Activated CD8-positive, alpha-beta T cell treated with anti-CD3 and anti-CD28 coated beads for 36 hours (primary cell): Measurements from ENCODE around the gene CCDC90B. TPM values are rescaled to one million over a fixed set of nuclear protein-coding genes. Genes with fewer than 3 reads are reported as not detected.
A peak's percentile ranks its signal among the peaks of the same experiment; 100 is the strongest.
"Not testable (repeated sequence)": the region's sequence is repeated elsewhere in the genome, so short reads cannot be mapped to it uniquely, and the experiment has no call there.

Experiments used
- ATAC-seq: fragments of 200-7000 bp; cut with Tn5 transposase; one replicate; pipeline ENCODE4 v1.10.0; 2021; ENCODE audit warnings: mild to moderate bottlenecking, moderate library complexity
- CTCF ChIA-PET: fragments of 350-600 bp; sonication (Branson Sonifier 250); formaldehyde crosslinking; loops from one replicate; lab custom pipeline; 2021; ENCODE audit warnings: antibody characterized with exemption; lab: Charles Lee
- POLR2A ChIA-PET: fragments of 350-600 bp; sonication (Branson Sonifier 250); formaldehyde crosslinking; loops from one replicate; lab custom pipeline; 2021; ENCODE audit warnings: antibody characterized with exemption; lab: Charles Lee
- DNase-seq: peaks from one replicate; pipeline ENCODE4 v3.0.0-alpha.2; 2020
- H3K27ac Mint-ChIP-seq: one replicate; pipeline ENCODE4 v1.8.0; 2021; ENCODE audit warnings: mild to moderate bottlenecking, mixed read lengths
- H3K27me3 Mint-ChIP-seq: one replicate; pipeline ENCODE4 v1.8.0; 2021; ENCODE audit warnings: mixed read lengths
- H3K36me3 Mint-ChIP-seq: one replicate; pipeline ENCODE4 v1.8.0; 2021; ENCODE audit warnings: low read depth, mixed read lengths
- H3K4me1 Mint-ChIP-seq: one replicate; pipeline ENCODE4 v1.8.0; 2021; ENCODE audit warnings: low read depth, mixed read lengths
- H3K4me3 Mint-ChIP-seq: one replicate; pipeline ENCODE4 v1.8.0; 2021; ENCODE audit warnings: mild to moderate bottlenecking, moderate library complexity, mixed read lengths
- H3K9me3 Mint-ChIP-seq: one replicate; pipeline ENCODE4 v1.8.0; 2021; ENCODE audit warnings: mixed read lengths
- intact Hi-C: fragments of 100-400 bp; cut with micrococcal nuclease; formaldehyde crosslinking; loops from one replicate; pipeline ENCODE4 v1.10.0; 2022
- total RNA-seq, 2 experiments: library from RNA; stranded (reverse); gene quantifications; one replicate each; pipeline ENCODE4 v1.2.3, GENCODE V29; 2021
- TF ChIP-seq, protein P1 (sequence below): fragments of 200-600 bp; IDR thresholded peaks from one replicate; pipeline ENCODE4 v1.8.0; 2022; ENCODE audit warnings: antibody characterized with exemption, mild to moderate bottlenecking

Gene CCDC90B
- total RNA-seq, 2 experiments from 2014 or later: 23.2 to 25.1 TPM

DNA sequence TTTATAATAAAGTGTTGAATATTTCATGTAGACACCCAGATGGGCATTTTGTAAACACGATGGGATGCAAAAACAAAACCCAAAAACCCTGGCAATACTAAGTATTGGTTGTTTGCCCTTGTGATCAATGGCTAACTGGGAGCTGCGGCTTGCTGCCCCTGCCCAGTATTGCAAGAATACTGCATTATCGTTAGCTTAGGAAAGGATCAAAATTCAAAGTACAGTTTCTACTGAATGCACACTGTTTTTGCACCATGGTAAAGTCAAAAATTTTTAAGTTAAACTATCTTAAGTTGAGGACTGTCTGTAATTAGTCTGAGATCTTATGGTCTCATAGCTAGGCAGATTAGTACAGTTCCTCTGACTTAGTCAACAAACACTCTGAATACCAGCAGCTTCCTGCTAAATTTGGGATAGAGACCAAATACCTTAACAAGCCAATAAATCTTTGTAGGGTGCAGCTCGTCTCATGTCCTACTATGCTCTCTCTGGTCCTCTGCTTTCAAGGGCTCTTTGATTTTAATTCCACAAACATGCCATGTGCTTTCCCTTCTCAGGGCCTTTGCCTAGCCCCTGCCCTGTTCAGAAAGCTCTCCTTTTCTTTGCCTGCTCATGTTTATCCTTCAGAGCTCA, 4.0 kb downstream of the CCDC90B start:
- ChIA-PET POLR2A (interaction anchor here (0.6 to 1.1 kb wide), 2 partner anchors 96 to 381 kb away, joined by 3 read pairs; partner anchors contain the start of gene DDIAS), CTCF (interaction anchor here (0.6 to 3.5 kb wide), 5 partner anchors 9 to 538 kb away, joined by 3 to 16 read pairs (median 3); no protein-coding TSS in a partner anchor)
- peaks cover 1% of the 10 kb centered on the region for H3K9me3 Mint-ChIP-seq
- H3K4me1 Mint-ChIP-seq: peaks cover 28% of the 10 kb centered on the region
- TF ChIP-seq, protein P1, sequence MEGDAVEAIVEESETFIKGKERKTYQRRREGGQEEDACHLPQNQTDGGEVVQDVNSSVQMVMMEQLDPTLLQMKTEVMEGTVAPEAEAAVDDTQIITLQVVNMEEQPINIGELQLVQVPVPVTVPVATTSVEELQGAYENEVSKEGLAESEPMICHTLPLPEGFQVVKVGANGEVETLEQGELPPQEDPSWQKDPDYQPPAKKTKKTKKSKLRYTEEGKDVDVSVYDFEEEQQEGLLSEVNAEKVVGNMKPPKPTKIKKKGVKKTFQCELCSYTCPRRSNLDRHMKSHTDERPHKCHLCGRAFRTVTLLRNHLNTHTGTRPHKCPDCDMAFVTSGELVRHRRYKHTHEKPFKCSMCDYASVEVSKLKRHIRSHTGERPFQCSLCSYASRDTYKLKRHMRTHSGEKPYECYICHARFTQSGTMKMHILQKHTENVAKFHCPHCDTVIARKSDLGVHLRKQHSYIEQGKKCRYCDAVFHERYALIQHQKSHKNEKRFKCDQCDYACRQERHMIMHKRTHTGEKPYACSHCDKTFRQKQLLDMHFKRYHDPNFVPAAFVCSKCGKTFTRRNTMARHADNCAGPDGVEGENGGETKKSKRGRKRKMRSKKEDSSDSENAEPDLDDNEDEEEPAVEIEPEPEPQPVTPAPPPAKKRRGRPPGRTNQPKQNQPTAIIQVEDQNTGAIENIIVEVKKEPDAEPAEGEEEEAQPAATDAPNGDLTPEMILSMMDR: no peak
- H3K27ac Mint-ChIP-seq: no peak overlapping the region
- peaks cover 14% of the 10 kb centered on the region for H3K36me3 Mint-ChIP-seq
- intact Hi-C loops: no loop called here
- ATAC-seq (no peak), DNase-seq (no peak)
- no peaks in the 10 kb centered on the region for H3K27me3 Mint-ChIP-seq
- no peak overlapping the region for H3K4me3 Mint-ChIP-seq

DNA sequence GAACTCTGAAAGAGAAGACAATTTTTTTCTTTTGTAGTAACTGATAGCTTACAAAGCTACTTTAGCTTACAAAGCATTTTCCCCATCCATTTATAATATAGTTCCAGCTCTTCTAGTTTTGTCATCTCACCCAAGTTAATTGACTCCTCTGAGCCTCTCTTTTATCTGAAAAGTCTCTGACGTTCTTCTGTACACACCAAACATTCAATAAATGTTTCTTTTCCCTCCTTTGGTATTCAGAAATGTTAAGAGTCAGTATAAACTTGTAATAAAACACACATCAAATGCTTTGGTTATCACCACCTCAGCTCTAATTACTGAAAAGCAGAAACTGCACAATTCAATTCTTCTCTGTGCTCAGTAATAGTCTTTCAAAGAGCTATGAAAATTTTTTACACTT, 5.9 kb downstream of the CCDC90B start:
- Mint-ChIP-seq H3K4me1 (peaks cover 23% of the 10 kb centered on the region), H3K27ac (no peak overlapping the region), H3K4me3 (no peak overlapping the region), H3K27me3 (no peaks in the 10 kb centered on the region), H3K9me3 (no peaks in the 10 kb centered on the region), H3K36me3 (peaks cover 18% of the 10 kb centered on the region)
- TF ChIP-seq, protein P1: no peak
- DNase-seq (no peak), ATAC-seq (no peak)
- intact Hi-C loops: no loop called here
- CTCF ChIA-PET: interaction anchor here (0.6 kb wide), 1 partner anchor 12 kb away, joined by 4 read pairs; no protein-coding TSS in a partner anchor
- POLR2A ChIA-PET: no interaction called here

DNA sequence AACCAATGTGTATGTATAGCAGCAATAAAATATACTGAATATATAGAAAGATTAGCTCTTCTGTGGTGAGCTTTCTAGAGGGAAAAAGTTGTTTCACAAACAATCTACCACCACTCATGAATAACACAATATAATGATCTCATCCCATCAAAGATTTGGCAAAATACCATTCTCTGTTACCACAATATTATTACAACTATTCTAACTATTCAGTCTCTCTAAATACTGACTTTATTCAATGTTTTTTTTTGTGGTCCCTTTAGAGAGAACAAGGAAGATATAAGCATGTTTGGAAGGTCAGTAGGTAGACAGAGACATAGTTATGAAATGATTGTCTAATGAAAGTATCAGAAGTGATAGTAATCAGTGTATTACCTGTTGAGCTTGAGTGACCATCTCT, 7.8 kb downstream of the CCDC90B start:
- DNase-seq (no peak), ATAC-seq (no peak)
- H3K9me3 Mint-ChIP-seq: no peaks in the 10 kb centered on the region
- ChIA-PET CTCF (interaction anchor here (1.0 to 1.5 kb wide), 2 partner anchors 15 to 29 kb away, joined by 4 read pairs; no protein-coding TSS in a partner anchor), POLR2A (no interaction called here)
- peaks cover 13% of the 10 kb centered on the region for H3K36me3 Mint-ChIP-seq
- H3K27me3 Mint-ChIP-seq: no peaks in the 10 kb centered on the region
- H3K4me3 Mint-ChIP-seq: no peak overlapping the region
- TF ChIP-seq, protein P1: no peak
- H3K27ac Mint-ChIP-seq: no peak overlapping the region
- peaks cover 13% of the 10 kb centered on the region for H3K4me1 Mint-ChIP-seq
- intact Hi-C loops: no loop called here

DNA sequence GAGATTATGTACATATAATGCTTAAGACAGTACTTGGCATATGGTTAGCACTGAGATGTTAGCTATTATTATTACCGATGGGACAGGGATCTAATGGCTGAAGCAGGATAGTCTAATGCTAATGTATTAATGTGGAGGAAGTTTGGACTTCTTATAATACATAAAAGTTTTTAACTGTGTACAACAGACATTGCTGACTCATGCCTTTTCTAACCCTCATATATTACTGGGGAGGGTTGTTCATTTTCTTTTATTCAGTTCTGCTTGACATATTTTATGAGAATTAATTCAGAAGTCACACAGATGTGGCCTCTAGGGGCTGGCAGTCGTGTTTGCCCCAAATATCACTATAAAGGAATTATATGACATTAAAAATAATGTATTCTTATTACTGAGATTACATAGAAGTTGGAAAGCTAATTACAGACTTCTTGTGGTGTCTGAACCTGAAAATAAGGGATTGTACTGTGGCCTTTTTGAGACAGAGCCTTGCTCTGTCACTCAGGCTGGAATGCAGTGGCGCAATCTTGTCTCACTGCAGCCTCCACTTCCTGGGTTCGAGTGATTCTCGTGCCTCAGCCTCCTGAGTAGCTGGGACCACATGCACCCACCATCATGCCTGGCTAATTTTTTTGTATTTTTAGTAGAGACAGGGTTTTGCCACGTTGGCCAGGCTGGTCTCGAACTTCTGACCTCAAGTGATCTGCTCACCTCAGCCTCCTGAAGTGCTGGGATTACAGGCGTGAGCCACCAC, 10.1 kb downstream of the CCDC90B start:
- TF ChIP-seq, protein P1: no peak
- Mint-ChIP-seq H3K9me3 (no peaks in the 10 kb centered on the region), H3K27ac (no peak overlapping the region), H3K36me3 (peaks cover 29% of the 10 kb centered on the region), H3K4me1 (peaks cover 15% of the 10 kb centered on the region), H3K4me3 (no peak overlapping the region), H3K27me3 (no peaks in the 10 kb centered on the region)
- ATAC-seq (no peak), DNase-seq (no peak)
- intact Hi-C loops: no loop called here
- POLR2A ChIA-PET: no interaction called here
- CTCF ChIA-PET: interaction anchor here (1.1 to 1.2 kb wide), 2 partner anchors 20 to 409 kb away, joined by 3 read pairs; no protein-coding TSS in a partner anchor

DNA sequence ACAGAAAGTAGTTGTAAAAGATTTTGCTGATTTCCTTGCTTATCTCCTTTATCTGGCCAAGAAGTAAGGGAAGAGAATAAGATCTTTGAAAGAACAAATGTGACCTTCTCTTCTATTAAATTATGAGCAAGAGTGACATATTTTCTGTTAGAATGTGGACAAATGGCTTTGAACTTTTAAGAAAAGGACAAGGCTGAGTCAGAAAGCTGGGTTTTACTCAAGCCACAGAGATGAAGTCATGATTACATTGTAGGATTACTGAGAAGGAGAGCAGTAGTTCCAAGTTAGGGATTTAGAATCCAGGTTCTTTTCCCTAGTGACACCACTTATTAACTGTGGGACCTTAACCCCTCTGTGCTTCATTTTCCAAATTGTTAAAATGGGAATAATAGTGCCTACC, 13.5 kb downstream of the CCDC90B start:
- H3K27me3 Mint-ChIP-seq: no peaks in the 10 kb centered on the region
- H3K4me3 Mint-ChIP-seq: no peak overlapping the region
- H3K4me1 Mint-ChIP-seq: peaks cover 25% of the 10 kb centered on the region
- intact Hi-C loops: no loop called here
- no peak for DNase-seq
- TF ChIP-seq, protein P1: no peak
- H3K36me3 Mint-ChIP-seq: peaks cover 48% of the 10 kb centered on the region
- ChIA-PET CTCF (interaction anchor here (2.1 kb wide), 1 partner anchor 23 kb away, joined by 8 read pairs; no protein-coding TSS in a partner anchor), POLR2A (no interaction called here)
- peak; percentile 49 for ATAC-seq
- no peak overlapping the region for H3K27ac Mint-ChIP-seq
- no peaks in the 10 kb centered on the region for H3K9me3 Mint-ChIP-seq

DNA sequence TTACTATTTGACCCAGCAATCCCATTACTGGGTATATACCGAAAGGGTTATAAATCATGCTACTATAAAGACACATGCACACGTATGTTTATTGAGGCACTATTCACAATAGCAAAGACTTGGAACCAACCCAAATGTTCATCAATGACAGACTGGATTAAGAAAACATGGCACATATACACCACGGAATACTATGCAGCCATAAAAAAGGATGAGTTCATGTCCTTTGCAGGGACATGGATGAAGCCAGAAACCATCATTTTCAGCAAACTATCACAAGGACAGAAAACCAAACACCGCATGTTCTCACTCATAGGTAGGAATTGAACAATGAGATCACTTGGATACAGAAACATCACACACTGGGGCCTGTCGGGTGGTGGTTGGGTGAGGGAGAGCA, 14.4 kb downstream of the CCDC90B start:
- intact Hi-C loops, H3K27ac Mint-ChIP-seq, H3K27me3 Mint-ChIP-seq, POLR2A ChIA-PET, CTCF ChIA-PET, DNase-seq, ATAC-seq, H3K9me3 Mint-ChIP-seq, H3K4me3 Mint-ChIP-seq: not testable (repeated sequence)
- Mint-ChIP-seq H3K4me1 (peaks cover 25% of the 10 kb centered on the region), H3K36me3 (peaks cover 45% of the 10 kb centered on the region)

DNA sequence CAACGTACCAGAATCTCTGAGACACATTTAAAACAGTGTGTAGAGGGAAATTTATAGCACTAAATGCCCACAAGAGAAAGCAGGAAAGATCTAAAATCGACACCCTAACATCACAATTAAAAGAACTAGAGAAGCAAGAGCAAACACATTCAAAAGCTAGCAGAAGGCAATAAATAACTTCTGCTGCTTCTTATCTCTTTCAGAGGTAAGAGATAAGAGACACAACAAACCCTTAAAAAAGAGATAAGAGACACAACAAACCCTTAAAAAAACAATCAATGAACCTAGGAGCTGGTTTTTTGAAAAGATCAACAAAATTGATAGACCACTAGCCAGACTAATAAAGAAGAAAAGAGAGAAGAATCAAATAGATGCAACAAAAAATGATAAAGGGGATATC, 17.1 kb downstream of the CCDC90B start:
- H3K4me1 Mint-ChIP-seq: peaks cover 25% of the 10 kb centered on the region
- H3K4me3 Mint-ChIP-seq, CTCF ChIA-PET, H3K9me3 Mint-ChIP-seq, intact Hi-C loops, POLR2A ChIA-PET, ATAC-seq, H3K27ac Mint-ChIP-seq, H3K27me3 Mint-ChIP-seq, DNase-seq: not testable (repeated sequence)
- peaks cover 54% of the 10 kb centered on the region for H3K36me3 Mint-ChIP-seq
